NCI-H1417 treated with DMSO at 0.1 percent for 48 hours (cell line): ENCODE measurements around the gene BRWD1.
A peak's percentile ranks its signal among the peaks of the same experiment; 100 is the strongest.

Experiments
- DNase-seq: peaks from one replicate; lab custom pipeline; 2025; lab: John Stamatoyannopoulos, UW

The BRWD1 gene

GRCh38 chr21:39327727-39328126, 14.3 kb upstream of the BRWD1 start:
- DNase-seq: no peak

GRCh38 chr21:39326607-39327307, 13.3 kb upstream of the BRWD1 start:
- DNase-seq: no peak

DNA sequence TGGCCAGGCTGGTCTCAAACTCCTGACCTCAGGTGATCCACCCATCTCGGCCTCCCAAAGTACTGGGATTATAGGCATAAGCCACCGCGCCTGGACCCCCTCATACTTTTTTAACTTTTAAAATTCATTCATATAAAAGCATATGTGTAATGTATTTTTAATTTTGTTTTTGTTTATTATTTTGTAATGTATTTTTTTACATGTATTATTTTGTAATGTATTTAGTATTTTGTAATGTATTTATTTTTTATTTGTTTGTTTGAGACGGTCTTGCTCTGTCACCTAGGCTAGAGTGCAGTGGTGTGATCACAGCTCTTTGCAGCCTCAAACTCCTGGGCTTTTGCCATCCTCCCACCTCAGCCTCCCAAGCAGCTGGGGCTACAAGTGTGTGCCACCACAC, 12.0 kb upstream of the BRWD1 start:
- DNase-seq: no peak

- no peak for DNase-seq
These were observed 8.0 kb upstream of the BRWD1 start for GRCh38 chr21:39321424-39321823.

DNA sequence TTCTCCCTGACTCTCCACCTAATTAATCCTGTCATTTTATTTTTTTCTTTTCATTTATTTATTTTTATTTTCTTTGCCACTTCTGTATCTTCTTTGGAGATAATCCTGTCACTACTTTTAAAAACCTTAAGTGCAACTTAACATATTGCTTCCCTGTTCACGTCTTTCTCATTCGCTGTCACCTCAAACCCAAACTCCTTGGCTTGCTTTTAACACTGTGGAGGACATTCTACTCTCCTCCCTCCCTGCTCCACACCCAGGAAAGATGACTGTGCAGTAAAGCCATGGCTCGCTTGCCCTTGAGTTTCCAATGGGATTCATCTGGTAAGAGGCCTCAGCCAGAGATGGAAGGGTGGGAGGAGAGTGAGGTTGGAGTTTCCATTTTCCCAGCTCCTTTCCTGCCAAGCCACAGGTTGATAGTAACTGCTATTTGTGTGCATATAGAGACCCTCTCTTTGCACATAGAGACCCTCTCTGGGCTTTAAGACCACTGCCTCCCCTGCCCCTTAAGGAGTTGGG, 6.4 kb upstream of the BRWD1 start:
- no peak for DNase-seq

DNA sequence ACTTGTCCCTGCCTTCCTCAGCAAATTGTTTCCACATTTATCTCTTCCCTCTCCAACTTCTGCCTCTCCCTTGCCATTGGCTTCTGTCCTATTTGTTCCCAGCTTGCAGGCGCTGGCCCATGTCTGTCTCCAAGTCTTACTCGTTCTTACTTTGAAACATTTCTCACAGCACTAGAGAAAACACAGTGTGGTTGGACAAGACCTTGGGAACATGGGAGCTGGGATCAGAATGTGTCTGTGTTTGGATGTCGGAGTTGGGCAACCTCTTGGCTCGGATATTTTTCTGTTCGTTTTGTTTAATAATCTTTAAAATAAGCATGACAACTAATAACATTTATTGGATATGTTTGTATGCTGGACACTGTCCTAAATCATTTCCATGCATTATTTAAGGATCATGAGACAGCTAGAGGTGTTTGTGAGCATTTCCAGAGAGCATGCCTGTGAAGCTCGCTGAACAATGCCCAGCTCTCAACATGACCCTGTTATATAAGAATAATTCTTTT, 5.9 kb upstream of the BRWD1 start:
- DNase-seq: no peak

DNA sequence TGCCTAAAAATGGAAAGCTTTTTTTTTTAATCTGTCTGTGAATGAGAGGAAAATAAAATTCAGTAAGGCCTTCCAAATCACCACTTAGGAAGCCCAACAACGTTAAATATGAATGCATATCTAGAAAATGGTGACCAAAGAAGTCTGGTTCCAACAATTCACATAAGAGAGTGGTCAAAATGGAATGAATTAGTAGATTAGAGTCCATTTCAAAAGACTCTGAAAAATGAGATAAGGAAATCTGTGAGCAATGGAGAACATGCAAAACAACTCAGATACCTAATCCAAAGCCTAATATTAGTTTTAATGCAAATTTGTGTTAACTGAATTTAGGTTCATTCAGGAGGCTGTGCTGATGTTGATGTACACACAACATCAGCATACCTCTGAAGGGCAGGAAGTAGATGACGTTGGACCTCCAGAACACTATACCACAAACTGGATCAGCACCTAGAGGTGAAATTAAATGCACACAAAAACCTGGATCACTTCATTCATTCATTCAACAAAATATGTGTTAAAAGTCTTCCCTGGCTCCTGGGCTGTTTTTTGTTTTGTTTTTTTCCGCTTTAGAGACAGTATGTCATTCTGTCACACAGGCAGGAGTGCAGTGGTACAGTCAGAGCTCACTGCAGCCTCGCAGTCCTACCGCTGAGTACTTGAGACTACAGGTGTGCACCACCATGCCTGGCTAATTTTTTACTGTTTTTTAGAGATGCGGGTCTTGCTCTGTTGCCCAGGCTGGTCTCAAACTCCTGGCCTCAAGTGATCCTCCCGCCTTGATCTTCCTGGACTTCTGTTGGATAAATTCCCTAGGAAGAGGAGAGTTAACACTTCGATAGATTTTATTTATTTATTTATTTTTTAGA, 4.9 kb upstream of the BRWD1 start:
- DNase-seq: no peak

GRCh38 chr21:39317134-39318090, 4.0 kb upstream of the BRWD1 start:
- DNase-seq: no peak

DNA sequence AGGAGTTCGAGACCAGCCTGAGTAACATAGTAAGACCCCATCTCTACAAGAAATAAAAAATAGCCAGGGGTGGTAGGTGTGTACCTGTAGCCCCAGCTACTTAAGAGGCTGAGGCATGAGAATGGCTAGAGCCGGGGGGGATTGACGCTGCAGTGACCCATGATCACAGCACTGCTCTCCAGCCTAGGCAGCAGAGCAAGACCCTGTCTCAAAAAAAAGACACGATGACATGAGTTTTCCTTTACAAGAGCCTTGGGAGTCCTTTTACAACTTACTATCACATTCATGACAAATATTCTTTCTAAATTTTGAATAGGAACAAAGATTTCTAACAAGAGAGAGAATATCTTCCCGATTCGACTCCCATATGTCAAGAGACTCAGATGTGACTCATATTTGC, 3.3 kb upstream of the BRWD1 start:
- no peak for DNase-seq

DNA sequence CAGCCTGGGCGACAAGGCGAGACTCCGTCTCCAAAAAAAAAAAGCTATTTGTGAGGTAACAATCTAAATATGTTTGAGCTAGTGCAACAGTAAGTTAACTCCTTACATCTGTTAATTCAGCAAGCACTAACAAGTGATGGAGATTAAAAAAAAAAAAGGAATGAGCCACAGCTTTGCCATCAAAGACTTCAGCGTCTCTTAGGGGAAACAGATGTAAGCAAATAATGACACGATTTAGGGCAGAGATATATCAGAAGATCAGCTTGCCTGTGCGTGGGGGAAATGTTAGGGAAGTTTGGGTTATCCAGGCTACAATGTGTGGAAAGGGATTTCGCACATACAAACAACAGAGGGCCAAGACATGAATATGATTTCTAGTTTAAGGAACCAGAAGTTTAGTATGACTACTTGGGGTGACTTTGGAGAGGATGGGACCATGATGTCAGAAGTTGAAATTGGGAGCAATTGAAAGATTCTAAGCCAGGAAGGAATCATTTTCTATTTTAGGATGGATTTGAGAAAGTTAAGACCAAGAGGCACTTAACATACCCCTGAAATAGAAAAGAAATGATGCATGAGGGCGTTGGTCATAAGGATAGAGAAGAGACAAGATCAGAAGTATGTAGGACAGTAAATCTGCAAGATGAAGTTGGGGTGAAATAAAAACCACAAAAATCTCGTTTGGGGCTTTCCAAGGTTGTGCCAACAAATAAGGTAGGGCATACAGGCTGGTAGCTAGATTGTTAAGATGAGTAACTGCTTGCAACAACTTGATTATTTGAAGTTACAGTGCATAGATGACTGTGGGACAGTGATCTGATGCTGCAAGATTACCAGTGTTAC, 2.4 kb upstream of the BRWD1 start:
- no peak for DNase-seq

DNA sequence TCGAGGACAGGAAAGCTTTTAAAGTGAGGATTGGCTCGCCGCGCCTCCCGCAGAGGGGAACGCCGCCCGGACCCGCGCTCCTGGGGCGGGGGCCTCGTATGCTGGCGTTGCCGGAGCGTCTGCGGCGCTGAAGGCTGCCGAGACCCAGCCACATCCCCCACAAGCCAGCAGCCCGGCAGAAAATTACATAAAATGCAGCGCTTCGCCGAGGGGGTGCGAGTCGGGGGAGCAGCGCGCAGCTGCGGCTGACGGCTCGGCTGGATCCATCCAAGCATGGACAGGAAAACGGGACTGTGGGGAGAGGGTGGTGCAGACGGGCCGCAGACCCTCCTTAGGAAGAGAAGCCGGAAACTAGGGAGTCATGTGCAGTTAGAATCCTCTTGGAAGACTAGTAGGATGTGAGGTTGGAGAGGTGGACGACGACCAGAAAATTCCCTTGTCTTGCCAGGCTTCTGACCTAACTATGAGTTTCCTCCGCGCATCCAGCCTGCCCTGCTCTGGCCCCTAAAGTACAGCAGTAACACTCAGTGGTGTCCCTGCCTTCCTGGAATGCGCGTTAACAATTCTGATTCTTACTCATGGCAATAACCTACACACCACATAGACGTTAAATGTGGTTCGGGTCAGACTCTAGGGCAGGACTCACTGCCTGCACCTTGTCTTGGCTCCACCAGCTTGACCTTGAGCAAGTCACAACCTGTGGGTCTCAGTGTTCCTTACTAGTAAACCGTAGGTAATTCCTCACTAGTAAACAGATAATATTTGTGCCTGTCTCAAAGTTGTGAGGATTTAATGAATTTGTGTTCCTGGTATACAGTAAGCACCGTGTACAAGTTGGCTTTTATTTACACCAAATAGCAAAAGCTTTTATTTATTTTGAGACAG, 953 bp upstream of the BRWD1 start:
- peak; percentile 16 for DNase-seq

DNA sequence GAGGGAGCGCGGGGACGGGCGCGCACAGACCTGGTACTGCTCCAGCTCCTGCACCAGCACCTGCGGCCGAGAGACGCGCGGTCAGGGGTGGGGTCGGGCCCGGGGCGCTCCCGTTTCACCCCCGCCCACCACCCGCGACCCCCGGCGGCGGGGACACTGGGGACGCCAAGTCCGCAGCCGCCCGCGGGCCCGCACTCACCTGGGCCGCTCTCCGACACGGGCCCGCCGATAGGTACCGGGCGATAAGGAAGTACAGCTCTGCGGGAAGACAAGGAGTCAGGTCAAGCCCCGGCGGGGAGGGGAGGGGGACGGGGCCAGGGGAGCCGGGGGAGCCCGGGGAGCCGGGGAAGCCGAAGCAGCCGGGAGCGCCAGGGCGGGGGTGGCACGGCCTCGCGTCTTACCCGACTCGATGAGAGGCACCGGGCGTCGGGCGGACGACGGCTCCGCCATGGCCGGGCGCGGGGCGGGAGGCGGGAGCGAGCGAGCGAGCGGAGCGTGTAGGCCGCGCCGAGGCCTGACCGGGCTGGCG, 326 bp downstream of the BRWD1 start:
- DNase-seq: no peak

- DNase-seq: peak; percentile 85
These were observed 1.1 kb downstream of the BRWD1 start for GRCh38 chr21:39312112-39313041.

DNA sequence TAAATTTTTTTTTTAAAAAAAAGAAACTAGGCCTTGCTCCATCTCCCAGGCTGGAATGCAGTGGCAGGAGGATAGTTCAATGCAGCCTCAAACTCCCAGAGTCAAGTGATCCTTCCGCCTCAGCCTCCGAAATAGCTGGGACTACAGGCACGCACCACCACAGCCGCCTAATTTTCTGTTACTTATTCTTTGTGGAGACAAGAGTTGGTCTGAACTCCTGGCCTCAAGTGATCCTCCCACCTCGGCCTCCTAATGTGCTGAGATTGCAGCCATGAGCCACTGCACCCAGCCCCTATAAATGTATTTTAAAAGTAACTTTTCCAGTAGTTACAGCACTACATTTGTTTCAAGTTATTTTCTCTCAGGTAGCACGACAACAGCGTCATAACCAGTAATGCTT, 2.3 kb downstream of the BRWD1 start:
- DNase-seq: no peak

DNA sequence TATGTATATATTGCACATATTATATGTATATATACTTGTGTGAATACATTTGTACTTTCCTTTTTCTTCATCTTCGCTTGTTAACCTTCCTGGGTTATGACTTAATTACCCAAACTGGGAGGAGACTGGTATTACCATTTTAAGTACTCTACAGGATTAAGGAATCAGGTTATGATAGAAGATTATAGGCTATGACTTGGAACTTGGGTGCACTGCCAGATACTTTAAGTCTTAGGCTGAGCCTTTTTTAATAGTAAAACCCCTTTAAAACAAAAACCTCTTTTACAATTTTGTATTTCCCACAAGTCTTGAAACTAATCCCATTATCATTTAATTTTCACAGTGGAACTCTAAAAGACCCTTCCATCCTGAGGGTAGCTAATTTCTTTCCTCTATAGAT, 6.0 kb downstream of the BRWD1 start:
- DNase-seq: no peak

- no peak for DNase-seq
These were observed 12.8 kb downstream of the BRWD1 start for GRCh38 chr21:39300587-39300986.

DNA sequence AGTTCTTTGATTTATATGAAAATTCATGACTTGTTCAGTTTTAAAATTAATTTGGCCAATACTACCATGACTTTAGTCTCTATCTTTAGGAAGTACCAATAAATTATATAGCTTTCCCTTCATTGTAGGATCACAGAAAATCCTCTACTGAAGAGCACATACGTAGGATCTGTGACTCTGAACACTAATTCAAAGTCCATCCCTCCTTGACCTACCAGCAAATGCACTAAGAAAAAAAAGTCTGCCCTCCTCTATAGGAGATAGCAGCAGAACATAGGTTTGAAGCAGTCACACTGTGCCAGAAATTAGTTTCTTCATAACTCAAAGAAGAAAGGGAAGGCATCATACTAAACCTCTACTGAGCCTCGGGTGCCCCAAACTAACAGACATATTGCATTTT, 16.5 kb downstream of the BRWD1 start:
- DNase-seq: no peak

GRCh38 chr21:39288987-39289386, 24.4 kb downstream of the BRWD1 start:
- DNase-seq: no peak

GRCh38 chr21:39282911-39283310, 30.5 kb downstream of the BRWD1 start:
- DNase-seq: no peak
